ENCODE data around the gene VRK3.
"Not testable (repeated sequence)": the region's sequence is repeated elsewhere in the genome, so short reads cannot be mapped to it uniquely, and the experiment has no call there.

The VRK3 gene

GRCh38 chr19:50058425-50058824 lies 33.3 kb upstream of the VRK3 start:
- Histone ChIP-seq H4K20me1 (ENCODE audit: insufficient read depth, low read length) (no peaks in the 10 kb centered on the region), H3K4me2 (ENCODE audit: low read length) (no peak overlapping the region), H3K79me2 (ENCODE audit: insufficient read depth, low read length) (no peaks in the 10 kb centered on the region), H3K27me3 (ENCODE audit: insufficient read depth, low read length) (no peaks in the 10 kb centered on the region), H3F3A (ENCODE audit: insufficient read depth, low read length) (no peaks in the 10 kb centered on the region), H3K27ac (ENCODE audit: low read depth, low read length, poor library complexity, severe bottlenecking) (no peak overlapping the region), H3K4me1 (ENCODE audit: insufficient read depth, low read length, severe bottlenecking) (no peaks in the 10 kb centered on the region), H3K4me3 (ENCODE audit: low read depth, low read length, poor library complexity, severe bottlenecking) (no peak overlapping the region), H3K9me2 (ENCODE audit: low read depth, low read length) (no peaks in the 10 kb centered on the region), H2AFZ (ENCODE audit: low read length) (no peak overlapping the region), H3K9me3 (ENCODE audit: low read length) (peaks cover 25% of the 10 kb centered on the region), H3K36me3 (ENCODE audit: insufficient read depth, low read length) (no peaks in the 10 kb centered on the region), H3K9ac (ENCODE audit: low read length) (no peak overlapping the region)
- TF ChIP-seq, protein P1, sequence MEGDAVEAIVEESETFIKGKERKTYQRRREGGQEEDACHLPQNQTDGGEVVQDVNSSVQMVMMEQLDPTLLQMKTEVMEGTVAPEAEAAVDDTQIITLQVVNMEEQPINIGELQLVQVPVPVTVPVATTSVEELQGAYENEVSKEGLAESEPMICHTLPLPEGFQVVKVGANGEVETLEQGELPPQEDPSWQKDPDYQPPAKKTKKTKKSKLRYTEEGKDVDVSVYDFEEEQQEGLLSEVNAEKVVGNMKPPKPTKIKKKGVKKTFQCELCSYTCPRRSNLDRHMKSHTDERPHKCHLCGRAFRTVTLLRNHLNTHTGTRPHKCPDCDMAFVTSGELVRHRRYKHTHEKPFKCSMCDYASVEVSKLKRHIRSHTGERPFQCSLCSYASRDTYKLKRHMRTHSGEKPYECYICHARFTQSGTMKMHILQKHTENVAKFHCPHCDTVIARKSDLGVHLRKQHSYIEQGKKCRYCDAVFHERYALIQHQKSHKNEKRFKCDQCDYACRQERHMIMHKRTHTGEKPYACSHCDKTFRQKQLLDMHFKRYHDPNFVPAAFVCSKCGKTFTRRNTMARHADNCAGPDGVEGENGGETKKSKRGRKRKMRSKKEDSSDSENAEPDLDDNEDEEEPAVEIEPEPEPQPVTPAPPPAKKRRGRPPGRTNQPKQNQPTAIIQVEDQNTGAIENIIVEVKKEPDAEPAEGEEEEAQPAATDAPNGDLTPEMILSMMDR (IDR thresholded peaks at IDR 0.05; ENCODE audit: low read length): no peak
- TF ChIP-seq EZH2 (IDR thresholded peaks at IDR 0.05; ENCODE audit: borderline replicate concordance, low read length): no peak

DNA sequence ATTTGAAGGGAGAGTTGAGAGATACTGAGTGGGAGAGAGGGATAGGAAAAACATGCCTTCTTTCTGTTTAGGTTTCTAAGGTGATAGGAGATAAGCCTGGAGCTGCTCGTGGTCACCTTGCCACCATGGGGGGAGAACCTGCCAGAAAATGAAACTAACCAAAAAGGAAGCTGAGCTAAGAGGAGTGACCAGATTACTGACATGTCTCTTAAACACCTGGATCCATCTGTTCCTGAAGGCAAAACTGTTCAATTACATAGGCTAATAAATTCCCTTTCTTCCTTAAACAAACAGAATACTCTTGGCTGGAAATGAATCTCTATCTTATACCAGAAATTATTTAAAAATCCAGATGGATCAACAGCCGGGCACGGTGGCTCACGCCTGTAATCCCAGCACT lies 27.9 kb upstream of the VRK3 start:
- H3K4me2 ChIP-seq (ENCODE audit: low read length): no peak overlapping the region

DNA sequence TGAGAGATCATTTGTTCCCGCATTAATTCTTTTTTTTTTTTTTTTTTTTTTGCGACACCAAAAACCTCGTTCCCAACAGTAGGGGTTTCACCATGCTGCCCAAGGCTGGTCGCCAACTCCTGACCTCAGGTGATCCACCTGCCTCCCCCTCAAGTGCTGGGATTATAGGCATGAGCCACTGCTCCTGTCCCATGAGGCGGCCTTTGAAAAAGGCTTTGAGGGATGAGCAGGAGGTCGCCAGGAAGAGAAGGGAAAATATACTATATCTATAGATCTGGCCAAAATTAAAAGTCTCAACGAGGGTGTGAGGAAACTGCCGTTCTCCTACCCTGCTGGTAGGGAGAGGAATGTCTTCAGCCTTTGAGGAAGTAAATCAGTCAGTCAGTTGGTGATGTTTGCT lies 26.8 kb upstream of the VRK3 start:
- H3K9ac ChIP-seq (ENCODE audit: low read length): no peak overlapping the region
- no peak for TF ChIP-seq EZH2 (IDR thresholded peaks at IDR 0.05; ENCODE audit: borderline replicate concordance, low read length)
- TF ChIP-seq, protein P1 (IDR thresholded peaks at IDR 0.05; ENCODE audit: low read length): no peak
- H3K27ac ChIP-seq (ENCODE audit: low read depth, low read length, poor library complexity, severe bottlenecking): no peak overlapping the region
- H4K20me1 ChIP-seq (ENCODE audit: insufficient read depth, low read length): no peaks in the 10 kb centered on the region
- peaks cover 6% of the 10 kb centered on the region for H3K4me1 ChIP-seq (ENCODE audit: insufficient read depth, low read length, severe bottlenecking)
- no peak overlapping the region for H2AFZ ChIP-seq (ENCODE audit: low read length)
- H3K9me2 ChIP-seq (ENCODE audit: low read depth, low read length): no peaks in the 10 kb centered on the region
- no peaks in the 10 kb centered on the region for H3K27me3 ChIP-seq (ENCODE audit: insufficient read depth, low read length)
- peaks cover 17% of the 10 kb centered on the region for H3K36me3 ChIP-seq (ENCODE audit: insufficient read depth, low read length)
- no peak overlapping the region for H3K4me2 ChIP-seq (ENCODE audit: low read length)
- H3K79me2 ChIP-seq (ENCODE audit: insufficient read depth, low read length): no peaks in the 10 kb centered on the region
- H3K4me3 ChIP-seq (ENCODE audit: low read depth, low read length, poor library complexity, severe bottlenecking): no peak overlapping the region
- H3F3A ChIP-seq (ENCODE audit: insufficient read depth, low read length): no peaks in the 10 kb centered on the region
- 0 out of 2 replicates have a peak, but pooled peaks cover 8% of the 10 kb centered on the region for H3K9me3 ChIP-seq (ENCODE audit: low read length)

More for the DNA sequence above, 27.9 kb upstream of the VRK3 start:
- TF ChIP-seq, protein P1 (IDR thresholded peaks at IDR 0.05; ENCODE audit: low read length): no peak
- no peak for TF ChIP-seq EZH2 (IDR thresholded peaks at IDR 0.05; ENCODE audit: borderline replicate concordance, low read length)
- Histone ChIP-seq H3K9me3 (ENCODE audit: low read length) (peaks cover 3% of the 10 kb centered on the region; the same call in 1 of the 2 replicates), H3K79me2 (ENCODE audit: insufficient read depth, low read length) (no peaks in the 10 kb centered on the region), H2AFZ (ENCODE audit: low read length) (no peak overlapping the region), H3K4me1 (ENCODE audit: insufficient read depth, low read length, severe bottlenecking) (peaks cover 6% of the 10 kb centered on the region), H3K27ac (ENCODE audit: low read depth, low read length, poor library complexity, severe bottlenecking) (no peak overlapping the region), H3K9me2 (ENCODE audit: low read depth, low read length) (no peaks in the 10 kb centered on the region), H3K9ac (ENCODE audit: low read length) (no peak overlapping the region), H3K27me3 (ENCODE audit: insufficient read depth, low read length) (no peaks in the 10 kb centered on the region), H3K36me3 (ENCODE audit: insufficient read depth, low read length) (peaks cover 5% of the 10 kb centered on the region; the same call in 1 of the 2 replicates), H3K4me3 (ENCODE audit: low read depth, low read length, poor library complexity, severe bottlenecking) (no peak overlapping the region), H4K20me1 (ENCODE audit: insufficient read depth, low read length) (no peaks in the 10 kb centered on the region), H3F3A (ENCODE audit: insufficient read depth, low read length) (no peaks in the 10 kb centered on the region)

- Histone ChIP-seq H3K36me3 (ENCODE audit: insufficient read depth, low read length) (peaks cover 23% of the 10 kb centered on the region), H3K4me2 (ENCODE audit: low read length) (0 out of 2 replicates have a peak overlapping the region, but pooled peaks have one; percentile 59)
- not testable (repeated sequence) for H3K4me1 ChIP-seq (ENCODE audit: insufficient read depth, low read length, severe bottlenecking); H3K27ac ChIP-seq (ENCODE audit: low read depth, low read length, poor library complexity, severe bottlenecking); H3K4me3 ChIP-seq (ENCODE audit: low read depth, low read length, poor library complexity, severe bottlenecking); H3F3A ChIP-seq (ENCODE audit: insufficient read depth, low read length); H4K20me1 ChIP-seq (ENCODE audit: insufficient read depth, low read length); H2AFZ ChIP-seq (ENCODE audit: low read length); H3K9me3 ChIP-seq (ENCODE audit: low read length); H3K9ac ChIP-seq (ENCODE audit: low read length); H3K9me2 ChIP-seq (ENCODE audit: low read depth, low read length); H3K27me3 ChIP-seq (ENCODE audit: insufficient read depth, low read length); H3K79me2 ChIP-seq (ENCODE audit: insufficient read depth, low read length)
Measured at GRCh38 chr19:50051228-50051895, 26.2 kb upstream of the VRK3 start.

Data from OCI-LY1 (cell line).